Pancreas (tissue), 10 donors: ENCODE measurements around the gene ECHDC3. TPM values are rescaled to one million over a fixed set of nuclear protein-coding genes. Genes with fewer than 3 reads are reported as not detected.

Source experiments
- ATAC-seq, 4 donors: fragments of 200-7000 bp; cut with Tn5 transposase; one replicate each; pipeline versions ENCODE4 v1.8.0 to v1.9.1; 2020; ENCODE audit warnings: mild to moderate bottlenecking in 4 of 4, moderate library complexity in 4 of 4
- DNase-seq, 6 donors: peaks; one replicate each; pipeline ENCODE4 v3.0.0-alpha.2; 2020
- FAIRE-seq: peaks from 2 replicates; lab custom pipeline; 2012; peaks lifted over from hg19 to GRCh38; lab: Jason Lieb, UNC
- H3K27ac ChIP-seq, 4 donors: fragments of 200-600 bp; sonication (generic); 1 replicate in 3 of 4; 2 replicates in 1 of 4; pipeline versions ENCODE4 v1.5.0 to v1.8.0; 2020
- H3K27me3 ChIP-seq, 4 donors: fragments of 200-600 bp; one replicate each; pipeline ENCODE4 v1.8.0; 2021
- H3K36me3 ChIP-seq, 3 donors: fragments of 200-600 bp; sonication (generic) in 1 of 3; one replicate each; pipeline versions ENCODE4 v1.5.0 to v1.8.0; 2020 to 2021
- H3K4me1 ChIP-seq, 3 donors: fragments of 200-600 bp; one replicate each; pipeline ENCODE4 v1.8.0; 2021
- H3K4me3 ChIP-seq, 4 donors: fragments of 200-600 bp; sonication (generic) in 2 of 4; one replicate each; pipeline versions ENCODE4 v1.5.0 to v1.8.0; 2020 to 2021
- H3K9me3 ChIP-seq, 4 donors: fragments of 200-600 bp; one replicate each; pipeline ENCODE4 v1.8.0; 2021
- WGBS, 2 donors: extraction: QIAGEN DNeasy Blood & Tissue Kit; methylation state at CpG; one replicate each; pipeline ENCODE4 v1.1.7; 2013; 5-methylcytosine and 5-hydroxymethylcytosine counted together
- intact Hi-C, 3 donors: fragments of 100-400 bp; cut with DNase I; formaldehyde crosslinking; loops; one replicate each; pipeline versions ENCODE4 v1.11.1 to v1.14.2; 2022
- polyA plus RNA-seq, 2 donors: library from polyadenylated mRNA; stranded (reverse); fragments of 200-250 nt; gene quantifications; one replicate each; pipeline ENCODE4 v1.2.3, GENCODE V29; 2013
- total RNA-seq, 6 donors: library from RNA; stranded (reverse); fragmentation: NEBNext Ultra II Directional in 4 of 6; extraction: Animal tissue kit (Norgen Biotek cat#: 25700) in 4 of 6; gene quantifications; one replicate each; pipeline versions ENCODE4 v1.2.1 to v1.2.4, GENCODE V29; 2021 to 2023
- TF ChIP-seq, protein P1 (sequence below), 4 donors: fragments of 200-600 bp; sonication (generic) in 3 of 4; IDR thresholded peaks; one replicate each; pipeline versions ENCODE4 v1.5.0 to v1.8.0; 2021; ENCODE audit warnings: antibody characterized with exemption in 4 of 4
- donor health status: healthy with polysubstance abuse.
- donor health status: DM: no; HTN: no; CAD: no; lungs with moderate emphysema.
- donor health status: DM: no; HTN: no; CAD: no.
- donor health status: control.
- donor health status: control.
- donor health status: Bipolar disorder and iron deficiency.
- donor health status: DM: yes; HTN: yes; CAD: no.
- donor health status: DM: no; HTN: no; CAD: no.
- donor health status: DM: no; HTN: no; CAD: no.
- donor health status: DM: yes; HTN: yes; CAD: no.

ECHDC3 gene
- total and polyA plus RNA-seq, 8 donors, result 9.7 to 19.6 (median 16.6) TPM

DNA sequence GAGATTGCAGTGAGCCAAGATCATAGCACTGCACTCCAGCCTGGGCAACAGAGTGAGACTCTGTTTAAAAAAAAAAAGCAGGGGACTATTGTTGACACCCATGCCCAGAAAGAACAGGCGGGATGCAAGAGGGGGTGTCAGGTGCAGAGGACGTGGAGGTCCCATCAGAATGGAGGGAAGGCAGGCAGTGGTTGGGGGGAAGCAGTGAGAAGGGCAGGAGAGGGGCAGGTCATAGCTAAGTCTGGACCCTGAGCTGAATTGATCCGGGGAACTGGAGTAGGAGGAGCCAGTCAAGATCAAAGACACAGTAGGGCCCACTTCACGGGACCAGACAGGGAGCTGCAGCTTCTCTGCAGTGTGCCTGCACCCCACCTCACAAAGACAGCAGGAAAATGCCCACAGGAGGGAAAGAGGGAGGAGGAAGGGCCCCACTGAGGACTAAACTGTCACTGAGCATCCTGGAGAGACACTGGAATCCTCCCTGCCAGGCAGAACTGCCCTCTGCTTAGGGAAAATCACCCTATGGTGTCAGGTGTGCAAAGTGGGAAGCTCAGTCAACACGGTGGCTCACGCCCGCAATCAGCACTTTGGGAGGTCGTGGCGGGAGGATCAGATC is 27.3 kb upstream of the ECHDC3 start:
- FAIRE-seq, result no peak
- 70 to 76% methylated on average over 9 of the region's 9 CpGs for WGBS, 2 donors
- no peak overlapping the region for H3K4me3 ChIP-seq
- TF ChIP-seq, protein P1, sequence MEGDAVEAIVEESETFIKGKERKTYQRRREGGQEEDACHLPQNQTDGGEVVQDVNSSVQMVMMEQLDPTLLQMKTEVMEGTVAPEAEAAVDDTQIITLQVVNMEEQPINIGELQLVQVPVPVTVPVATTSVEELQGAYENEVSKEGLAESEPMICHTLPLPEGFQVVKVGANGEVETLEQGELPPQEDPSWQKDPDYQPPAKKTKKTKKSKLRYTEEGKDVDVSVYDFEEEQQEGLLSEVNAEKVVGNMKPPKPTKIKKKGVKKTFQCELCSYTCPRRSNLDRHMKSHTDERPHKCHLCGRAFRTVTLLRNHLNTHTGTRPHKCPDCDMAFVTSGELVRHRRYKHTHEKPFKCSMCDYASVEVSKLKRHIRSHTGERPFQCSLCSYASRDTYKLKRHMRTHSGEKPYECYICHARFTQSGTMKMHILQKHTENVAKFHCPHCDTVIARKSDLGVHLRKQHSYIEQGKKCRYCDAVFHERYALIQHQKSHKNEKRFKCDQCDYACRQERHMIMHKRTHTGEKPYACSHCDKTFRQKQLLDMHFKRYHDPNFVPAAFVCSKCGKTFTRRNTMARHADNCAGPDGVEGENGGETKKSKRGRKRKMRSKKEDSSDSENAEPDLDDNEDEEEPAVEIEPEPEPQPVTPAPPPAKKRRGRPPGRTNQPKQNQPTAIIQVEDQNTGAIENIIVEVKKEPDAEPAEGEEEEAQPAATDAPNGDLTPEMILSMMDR (IDR thresholded peaks at IDR 0.05), result no peak
- no peaks in the 10 kb centered on the region for H3K36me3 ChIP-seq
- intact Hi-C loops, result no loop called here
- no peaks in the 10 kb centered on the region for H3K27me3 ChIP-seq
- no peak for DNase-seq
- no peak for ATAC-seq
- H3K27ac ChIP-seq, result no peak overlapping the region
- no peaks in the 10 kb centered on the region for H3K9me3 ChIP-seq
- peaks cover 0 to 9% (median 7%) of the 10 kb centered on the region in 3 donors for H3K4me1 ChIP-seq

DNA sequence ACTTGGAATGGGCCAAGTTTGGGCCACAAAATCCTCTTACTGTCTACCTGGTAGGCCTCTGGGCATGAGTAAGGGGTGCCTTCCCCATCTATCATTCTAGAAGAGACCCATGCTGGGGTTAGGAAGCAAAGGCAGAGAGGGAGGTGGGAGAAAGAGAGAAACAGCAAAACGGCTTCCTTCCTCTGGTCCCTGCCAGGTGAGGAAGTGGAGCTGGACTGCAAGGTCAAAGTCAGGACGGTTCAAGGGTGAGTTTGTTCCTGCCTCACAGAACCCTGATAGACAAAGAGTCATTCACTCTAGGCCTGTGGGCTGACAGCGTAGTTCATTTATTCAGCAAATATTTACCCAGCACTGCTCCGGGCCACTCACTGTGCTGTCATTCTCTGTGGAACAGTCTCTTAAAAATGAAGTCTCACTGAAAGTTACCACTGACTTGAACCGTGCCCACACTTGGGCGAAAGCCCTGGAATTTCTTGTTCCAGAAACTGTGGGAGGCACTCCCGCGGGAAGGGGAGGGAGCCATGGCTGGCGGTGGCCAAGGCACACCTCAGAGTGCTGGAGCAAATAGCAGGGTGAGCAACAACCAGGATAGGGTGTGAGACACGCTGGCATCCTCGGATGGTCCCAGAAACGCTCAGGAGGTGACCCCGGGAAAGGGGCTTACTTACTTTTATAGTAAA is 26.2 kb upstream of the ECHDC3 start:
- Histone ChIP-seq H3K4me3 (no peak overlapping the region), H3K27ac (peak overlapping the region in 3 of 4 donors; percentile 46 to 68 (median 51)), H3K9me3 (no peaks in the 10 kb centered on the region), H3K4me1 (peaks cover 0 to 9% (median 7%) of the 10 kb centered on the region in 3 donors), H3K36me3 (no peaks in the 10 kb centered on the region), H3K27me3 (no peaks in the 10 kb centered on the region)
- peak in 4 of 6 donors; percentile 39 to 59 (median 44) for DNase-seq
- intact Hi-C loops, result no loop called here
- FAIRE-seq, result no peak
- TF ChIP-seq, protein P1 (IDR thresholded peaks at IDR 0.05), result no peak
- peak; percentile 73 to 89 (median 84) for ATAC-seq
- WGBS, 2 donors, result 18 to 21% methylated on average over 13 of the region's 13 CpGs

DNA sequence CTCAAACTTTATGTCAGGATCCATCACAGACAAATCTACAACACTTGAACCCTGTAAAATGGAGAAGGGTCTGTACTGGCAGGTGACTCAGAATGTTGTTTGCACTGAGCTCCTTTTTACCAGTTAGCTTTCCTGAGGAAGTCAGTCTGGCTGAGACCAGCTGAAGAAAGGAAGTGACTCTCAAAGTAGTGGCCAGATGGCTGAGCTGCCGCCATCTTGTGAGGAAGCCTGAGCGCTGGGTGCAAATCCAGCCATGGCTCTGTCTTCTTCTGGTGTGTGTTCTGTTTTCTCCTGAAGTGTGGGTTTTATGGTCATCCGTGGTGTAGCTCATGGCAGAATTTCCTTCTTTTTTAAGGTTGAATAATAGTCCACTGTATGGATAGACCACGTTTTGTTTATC is 25.5 kb upstream of the ECHDC3 start:
- Histone ChIP-seq H3K9me3 (no peaks in the 10 kb centered on the region), H3K36me3 (no peaks in the 10 kb centered on the region), H3K27ac (peak overlapping the region in 3 of 4 donors; percentile 46 to 68 (median 51)), H3K4me1 (peaks cover 0 to 9% (median 7%) of the 10 kb centered on the region in 3 donors), H3K27me3 (no peaks in the 10 kb centered on the region), H3K4me3 (no peak overlapping the region)
- intact Hi-C loops, result no loop called here
- no peak for ATAC-seq
- WGBS, 2 donors, result 97 to 98% methylated on average over 4 of the region's 4 CpGs
- no peak for DNase-seq
- FAIRE-seq, result no peak
- TF ChIP-seq, protein P1 (IDR thresholded peaks at IDR 0.05), result no peak

DNA sequence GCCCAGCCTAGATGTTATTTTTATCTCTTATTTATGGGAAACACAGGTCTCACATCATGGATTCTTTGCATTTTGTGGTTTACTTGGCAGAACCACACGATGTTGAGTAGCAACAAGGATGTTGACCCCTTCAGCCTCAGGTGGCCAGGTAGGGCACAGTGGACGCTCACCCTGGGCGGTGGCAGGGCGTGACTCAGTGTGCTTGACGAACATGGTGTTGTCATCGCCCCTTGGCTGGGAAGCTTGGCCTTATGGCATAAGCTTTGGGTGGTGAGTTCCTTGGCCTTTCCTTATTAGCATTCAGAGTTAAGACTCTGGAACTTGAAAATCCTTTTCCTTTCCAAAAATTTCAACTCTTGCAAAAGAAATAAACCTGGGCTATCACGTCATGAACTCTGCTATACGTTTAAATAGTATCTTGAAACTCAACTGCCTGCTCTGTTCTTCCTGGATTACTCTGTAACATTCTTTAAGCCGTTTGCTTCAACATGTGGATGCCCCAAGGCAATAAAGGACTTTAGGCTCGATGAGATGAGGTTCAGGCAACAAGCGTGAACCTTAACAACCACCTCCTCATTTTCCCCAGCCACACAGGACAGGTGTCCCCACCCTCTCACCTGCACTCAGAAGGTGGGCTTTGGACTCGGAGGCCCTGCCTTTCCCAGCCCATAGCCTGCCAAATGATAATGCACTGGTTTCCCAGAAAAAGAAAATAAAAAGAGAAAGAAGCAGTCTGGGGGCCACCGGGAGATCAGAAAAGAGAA is 22.5 kb upstream of the ECHDC3 start:
- H3K27me3 ChIP-seq, result no peaks in the 10 kb centered on the region
- H3K27ac ChIP-seq, result no peak overlapping the region
- TF ChIP-seq, protein P1 (IDR thresholded peaks at IDR 0.05), result no peak
- FAIRE-seq (no peak), ATAC-seq (no peak), DNase-seq (no peak)
- no peak overlapping the region for H3K4me3 ChIP-seq
- H3K9me3 ChIP-seq, result no peaks in the 10 kb centered on the region
- intact Hi-C loops, result loop anchor here in 2 of 3 donors (5.0 to 10.0 kb wide), 2 partner anchors 202 to 205 kb away; no protein-coding TSS in a partner anchor
- peaks cover 0 to 9% (median 7%) of the 10 kb centered on the region in 3 donors for H3K4me1 ChIP-seq
- H3K36me3 ChIP-seq, result no peaks in the 10 kb centered on the region
- WGBS, 2 donors, result 88 to 92% methylated on average over 13 of the region's 13 CpGs
